GM23248 (cell line): ENCODE data around the gene SHC2. TPM values are rescaled to one million over a fixed set of nuclear protein-coding genes. Genes with fewer than 3 reads are reported as not detected.
A peak's percentile ranks its signal among the peaks of the same experiment; 100 is the strongest.

ENCODE experiments used
- DNase-seq: peaks from one replicate; pipeline ENCODE4 v3.0.0-alpha.2; 2015
- H2AFZ ChIP-seq: fragments of 200-600 bp; sonication (generic); 2 replicates; pipeline ENCODE4 v1.6.1; 2016; ENCODE audit warnings: antibody characterized with exemption
- H3F3A ChIP-seq: fragments of 200-600 bp; sonication (generic); 2 replicates; pipeline ENCODE4 v1.6.1; 2016; ENCODE audit warnings: mild to moderate bottlenecking, antibody characterized with exemption, mixed run types; ENCODE audit not compliant: insufficient read depth
- H3K27ac ChIP-seq: fragments of 200-600 bp; sonication (generic); 2 replicates; pipeline ENCODE4 v1.5.1; 2016; ENCODE audit warnings: mild to moderate bottlenecking
- H3K27me3 ChIP-seq: fragments of 200-600 bp; sonication (generic); replicated peaks from 2 replicates; pipeline ENCODE4 v1.6.1; 2016; ENCODE audit warnings: mild to moderate bottlenecking; ENCODE audit not compliant: insufficient read depth
- H3K36me3 ChIP-seq: fragments of 200-600 bp; sonication (generic); 2 replicates; pipeline ENCODE4 v1.6.1; 2016; ENCODE audit warnings: low read depth, mild to moderate bottlenecking
- H3K4me1 ChIP-seq: fragments of 200-600 bp; sonication (generic); 2 replicates; pipeline ENCODE4 v1.6.1; 2016; ENCODE audit warnings: mild to moderate bottlenecking; ENCODE audit not compliant: insufficient read depth
- H3K4me2 ChIP-seq: fragments of 200-600 bp; sonication (generic); one replicate; pipeline ENCODE4 v1.6.1; 2016; ENCODE audit warnings: mild to moderate bottlenecking; ENCODE audit not compliant: unreplicated experiment
- H3K4me3 ChIP-seq: fragments of 200-600 bp; sonication (generic); 2 replicates; pipeline ENCODE4 v1.5.1; 2016; ENCODE audit warnings: mild to moderate bottlenecking
- H3K79me2 ChIP-seq: fragments of 200-600 bp; sonication (generic); 2 replicates; pipeline ENCODE4 v1.6.1; 2016; ENCODE audit warnings: mild to moderate bottlenecking; ENCODE audit not compliant: insufficient read depth
- H3K9ac ChIP-seq: fragments of 200-600 bp; sonication (generic); 2 replicates; pipeline ENCODE4 v1.6.1; 2016; ENCODE audit warnings: mild to moderate bottlenecking
- H3K9me2 ChIP-seq: fragments of 200-600 bp; sonication (generic); 2 replicates; pipeline ENCODE4 v1.6.1; 2016; ENCODE audit warnings: mixed run types, mild to moderate bottlenecking, moderate library complexity; ENCODE audit not compliant: insufficient read depth
- H3K9me3 ChIP-seq: fragments of 200-600 bp; sonication (generic); one replicate; pipeline ENCODE4 v1.6.1; 2017; ENCODE audit warnings: low read depth
- H4K20me1 ChIP-seq: fragments of 200-600 bp; sonication (generic); 2 replicates; pipeline ENCODE4 v1.6.0; 2016; ENCODE audit not compliant: insufficient read depth
- EZH2 ChIP-seq: fragments of 200-600 bp; sonication (generic); IDR thresholded peaks from 2 replicates; pipeline ENCODE4 v1.6.1; 2018; ENCODE audit warnings: antibody characterized with exemption, mild to moderate bottlenecking; ENCODE audit not compliant: insufficient read depth, poor library complexity, severe bottlenecking
- EZH2phosphoT487 ChIP-seq: fragments of 200-600 bp; sonication (generic); IDR thresholded peaks from 2 replicates; pipeline ENCODE4 v1.6.1; 2018; ENCODE audit warnings: antibody characterized with exemption, moderate library complexity, mild to moderate bottlenecking, low read depth; ENCODE audit not compliant: insufficient read depth
- WGBS, 2 experiments: methylation state at CpG; one replicate each; pipeline ENCODE4 v1.1.6; 2015 to 2017; ENCODE audit warnings: low lambda C conversion rate in 2 of 2, low coverage in 1 of 2; ENCODE audit errors: missing lambda C conversion rate in 2 of 2; 5-methylcytosine and 5-hydroxymethylcytosine counted together
- in situ Hi-C: fragments of 300-500 bp; cut with MboI; formaldehyde crosslinking; loops from 2 replicates; pipeline ENCODE4 v1.15.0; 2020
- polyA plus RNA-seq: library from polyadenylated mRNA; unstranded; fragments of >200 nt; fragmentation: Nextera tagmentation; extraction: Ambion mirVana; gene quantifications from 2 replicates; pipeline ENCODE4 v1.2.1, GENCODE V29; 2016
- total RNA-seq: library from RNA; depleted of rRNA; stranded (reverse); fragments of >200 nt; shearing (Covaris generic); gene quantifications from 2 replicates; pipeline ENCODE4 v1.2.3, GENCODE V29; 2014

Gene SHC2
- total and polyA plus RNA-seq, 2 experiments from 2014 or later = not detected

GRCh38 chr19:493391-494170, 32.7 kb upstream of the SHC2 start:
- Histone ChIP-seq H3F3A (0 out of 2 replicates have a peak, but pooled peaks cover 7% of the 10 kb centered on the region), H3K27me3 (peaks cover 5% of the 10 kb centered on the region), H3K9me3 (no peaks in the 10 kb centered on the region), H3K79me2 (no peaks in the 10 kb centered on the region), H3K4me3 (no peak overlapping the region), H3K4me1 (no peaks in the 10 kb centered on the region), H4K20me1 (no peaks in the 10 kb centered on the region), H3K9ac (no peak overlapping the region), H3K27ac (no peak overlapping the region), H2AFZ (no peak overlapping the region), H3K36me3 (no peaks in the 10 kb centered on the region), H3K4me2 (no peak overlapping the region), H3K9me2 (no peaks in the 10 kb centered on the region)
- no peak for DNase-seq
- TF ChIP-seq EZH2phosphoT487 (no peak), EZH2 (no peak)
- WGBS, 2 experiments = 79 to 85% methylated on average over 15 to 23 of the region's 23 CpGs
- in situ Hi-C loops = no loop called here

- no peaks in the 10 kb centered on the region for H3K9me2 ChIP-seq
- H3K9me3 ChIP-seq = no peaks in the 10 kb centered on the region
- H3F3A ChIP-seq = 0 out of 2 replicates have a peak, but pooled peaks cover 7% of the 10 kb centered on the region
- no peaks in the 10 kb centered on the region for H3K36me3 ChIP-seq
- H2AFZ ChIP-seq = no peak overlapping the region
- H3K27ac ChIP-seq = no peak overlapping the region
- no peak for TF ChIP-seq EZH2phosphoT487
- no peak for TF ChIP-seq EZH2
- in situ Hi-C loops = no loop called here
- H3K27me3 ChIP-seq = no peaks in the 10 kb centered on the region
- H3K9ac ChIP-seq = no peak overlapping the region
- no peak overlapping the region for H3K4me2 ChIP-seq
- H3K4me3 ChIP-seq = no peak overlapping the region
- H3K4me1 ChIP-seq = no peaks in the 10 kb centered on the region
- H4K20me1 ChIP-seq = no peaks in the 10 kb centered on the region
- peak; percentile 39 for DNase-seq
- 75 to 92% methylated on average over 9 to 19 of the region's 19 CpGs for WGBS, 2 experiments
- H3K79me2 ChIP-seq = no peaks in the 10 kb centered on the region
Measured at GRCh38 chr19:492091-492531, 31.3 kb upstream of the SHC2 start.

GRCh38 chr19:491146-491741, 30.4 kb upstream of the SHC2 start:
- TF ChIP-seq EZH2phosphoT487 (no peak), EZH2 (no peak)
- Histone ChIP-seq H3F3A (0 out of 2 replicates have a peak, but pooled peaks cover 7% of the 10 kb centered on the region), H3K4me1 (no peaks in the 10 kb centered on the region), H3K27ac (no peak overlapping the region), H4K20me1 (no peaks in the 10 kb centered on the region), H3K4me2 (no peak overlapping the region), H3K9me3 (no peaks in the 10 kb centered on the region), H3K9me2 (no peaks in the 10 kb centered on the region), H3K9ac (no peak overlapping the region), H3K4me3 (no peak overlapping the region), H3K36me3 (no peaks in the 10 kb centered on the region), H2AFZ (no peak overlapping the region), H3K27me3 (no peaks in the 10 kb centered on the region), H3K79me2 (no peaks in the 10 kb centered on the region)
- WGBS, 2 experiments = 78 to 80% methylated on average over 22 to 25 of the region's 32 CpGs
- in situ Hi-C loops = no loop called here
- peak; percentile 37 for DNase-seq

GRCh38 chr19:489418-490196, 28.8 kb upstream of the SHC2 start:
- DNase-seq = peak; percentile 76
- TF ChIP-seq EZH2 (no peak), EZH2phosphoT487 (no peak)
- Histone ChIP-seq H3K9ac (peak overlapping the region; percentile 97), H3K27ac (peak overlapping the region; percentile 61), H3K27me3 (no peaks in the 10 kb centered on the region), H2AFZ (peak overlapping the region; percentile 75), H4K20me1 (no peaks in the 10 kb centered on the region), H3K4me3 (peak overlapping the region; percentile 87), H3K9me3 (no peaks in the 10 kb centered on the region), H3F3A (0 out of 2 replicates have a peak, but pooled peaks cover 7% of the 10 kb centered on the region), H3K4me2 (peak overlapping the region; percentile 79), H3K36me3 (no peaks in the 10 kb centered on the region), H3K79me2 (no peaks in the 10 kb centered on the region), H3K9me2 (no peaks in the 10 kb centered on the region), H3K4me1 (no peaks in the 10 kb centered on the region)
- WGBS, 2 experiments = 9 to 13% methylated on average over 47 to 59 of the region's 61 CpGs
- in situ Hi-C loops = no loop called here
